Measurements from ENCODE around the gene LMTK2.
"Not testable (repeated sequence)": the region's sequence is repeated elsewhere in the genome, so short reads cannot be mapped to it uniquely, and the experiment has no call there.

Gene LMTK2

DNA sequence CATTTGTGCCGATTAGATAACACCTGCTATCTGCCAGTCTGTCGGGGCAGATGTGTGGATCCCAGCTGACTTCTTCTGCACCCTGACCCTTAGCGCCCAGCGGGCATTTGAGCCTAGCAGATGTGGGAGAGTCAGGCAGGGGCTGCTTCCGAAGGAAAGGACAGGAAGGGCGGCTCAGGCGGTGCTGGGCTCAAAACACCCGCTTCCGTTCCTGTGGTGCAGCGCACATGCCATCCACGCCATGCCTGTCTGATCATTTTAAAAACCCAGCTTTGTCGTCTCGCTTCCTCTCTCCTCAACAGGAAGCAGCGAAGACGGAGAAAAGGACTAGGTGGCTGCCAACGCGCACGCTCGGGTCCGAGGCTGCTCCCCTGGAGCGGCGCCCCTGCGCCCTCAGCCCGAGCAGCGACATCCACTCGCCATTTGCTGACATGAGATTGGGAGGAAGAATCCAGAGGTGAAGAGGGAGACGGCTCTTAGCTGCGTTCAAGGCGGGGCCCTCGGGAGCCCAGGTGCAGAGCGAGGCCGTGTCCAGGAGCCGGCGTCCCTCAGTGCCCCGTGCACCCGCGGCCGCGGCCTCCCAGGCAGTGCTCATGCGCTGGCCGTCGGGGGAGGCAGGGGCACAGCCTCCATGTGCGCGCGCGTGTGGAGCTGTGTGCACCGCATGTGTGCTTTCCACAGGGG lies 98.6 kb downstream of the LMTK2 start:
- no peak for DNase-seq

- no peak for DNase-seq
Observed at GRCh38 chr7:98206451-98207330, 100.0 kb downstream of the LMTK2 start.

DNA sequence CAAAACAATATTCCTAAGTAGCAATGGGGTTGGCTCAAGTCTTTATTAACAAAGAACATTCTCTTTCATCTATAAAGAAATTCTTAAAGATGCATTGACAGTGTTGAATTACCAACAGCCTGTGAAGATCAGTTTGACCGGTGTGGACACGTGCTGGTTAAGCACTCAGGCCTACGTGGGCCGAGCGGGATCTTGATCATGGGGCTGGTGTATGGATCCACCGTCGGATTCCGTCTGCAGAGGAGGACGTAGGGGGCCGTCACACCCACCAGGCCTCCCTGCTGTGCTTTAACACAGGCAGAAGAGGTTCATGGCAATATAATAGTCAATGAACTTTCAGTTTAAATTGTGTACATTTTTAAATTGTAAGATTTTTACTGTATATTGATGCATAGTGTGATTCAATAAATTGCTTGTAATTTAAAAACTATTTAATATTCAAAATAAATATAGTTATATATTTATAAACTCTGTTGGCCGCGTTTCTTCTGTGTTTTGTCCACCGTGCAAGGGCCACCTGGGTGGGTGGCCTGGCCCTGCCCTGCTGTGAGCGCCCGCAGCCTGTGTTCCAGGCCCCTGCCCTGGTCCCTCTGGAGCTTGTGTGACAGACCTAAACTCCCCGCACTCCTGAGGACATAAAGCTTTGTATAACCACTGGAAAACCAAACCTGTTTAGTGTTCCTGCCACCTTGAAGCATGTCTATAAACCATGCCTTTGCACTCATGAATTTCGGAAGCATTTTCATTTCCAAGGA lies 102.7 kb downstream of the LMTK2 start:
- no peak for DNase-seq

- no peak for DNase-seq
Observed at GRCh38 chr7:98210513-98211220, 104.0 kb downstream of the LMTK2 start.

- no peak for DNase-seq
Observed at GRCh38 chr7:98211221-98211675, 104.6 kb downstream of the LMTK2 start, which contains the start of gene BHLHA15. BHLHA15 (plus strand) TSS chr7:98211439; CDS start chr7:98212310, 871 bp downstream.

DNA sequence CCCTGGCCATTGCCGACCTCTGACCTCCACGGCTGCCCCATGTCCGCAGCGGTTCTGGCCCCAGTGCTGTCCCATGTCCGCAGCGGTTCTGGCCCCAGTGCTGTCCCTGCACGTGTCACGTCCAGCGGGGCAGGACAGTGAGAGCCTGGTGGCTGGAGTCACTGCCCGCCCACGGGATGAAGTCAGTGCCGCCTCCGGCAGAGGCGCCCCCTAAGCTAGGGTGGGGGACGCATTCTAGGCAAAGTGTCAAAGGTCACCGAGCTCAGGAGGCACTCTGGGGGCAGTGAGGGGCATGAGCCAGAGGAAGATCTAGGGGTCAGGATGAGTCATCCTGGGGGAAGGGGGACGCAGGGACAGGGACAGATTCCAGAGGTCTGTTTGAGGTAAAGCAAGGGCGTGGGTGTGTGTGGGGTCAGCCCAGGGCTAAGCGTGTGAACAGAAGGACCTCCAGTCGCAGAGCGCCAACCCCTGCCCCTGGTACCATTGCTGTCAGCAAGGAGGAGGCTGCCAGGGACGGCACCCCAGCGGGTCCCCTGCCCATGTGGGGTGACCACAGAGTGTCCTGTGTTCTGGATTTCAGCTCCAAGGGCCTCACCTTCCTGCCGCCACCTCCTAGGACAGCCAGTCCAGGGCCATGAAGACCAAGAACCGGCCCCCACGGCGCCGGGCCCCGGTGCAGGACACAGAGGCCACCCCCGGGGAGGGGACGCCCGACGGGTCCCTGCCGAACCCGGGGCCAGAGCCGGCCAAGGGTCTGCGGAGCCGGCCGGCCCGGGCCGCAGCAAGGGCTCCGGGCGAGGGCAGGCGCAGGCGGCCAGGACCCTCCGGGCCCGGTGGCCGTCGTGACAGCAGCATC lies 105.2 kb downstream of the LMTK2 start:
- DNase-seq = no peak

GRCh38 chr7:98212532-98213041 lies 105.9 kb downstream of the LMTK2 start:
- no peak for DNase-seq

DNA sequence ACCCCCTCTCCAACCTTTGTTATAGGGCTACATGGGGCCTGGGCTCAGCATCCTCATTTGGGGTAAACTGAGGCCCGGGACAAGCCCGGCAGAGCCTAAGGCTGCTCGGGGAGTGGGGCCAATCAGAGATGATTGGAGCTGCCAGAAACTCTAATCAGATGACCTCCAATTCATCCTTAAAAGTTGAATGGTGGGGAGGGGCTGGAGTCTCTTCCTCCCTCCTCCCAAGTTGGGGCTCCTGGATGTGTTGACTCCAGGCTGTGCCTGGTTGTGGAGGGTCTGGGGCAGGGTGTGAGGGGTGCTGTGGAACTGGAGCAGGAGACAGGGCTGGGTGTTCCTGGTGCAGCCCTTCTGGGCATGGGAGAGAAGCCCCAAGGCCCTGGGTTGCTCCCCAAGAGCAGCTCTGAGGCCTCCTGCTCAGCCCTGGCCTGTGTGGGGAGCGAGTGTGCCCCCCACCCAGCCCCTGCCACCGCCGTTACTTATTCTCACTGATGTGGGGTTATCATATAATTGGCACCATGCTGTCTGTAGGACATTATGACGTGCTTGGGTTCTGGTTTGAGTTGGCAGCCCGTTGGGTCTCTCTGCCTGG lies 106.7 kb downstream of the LMTK2 start:
- no peak for DNase-seq

DNA sequence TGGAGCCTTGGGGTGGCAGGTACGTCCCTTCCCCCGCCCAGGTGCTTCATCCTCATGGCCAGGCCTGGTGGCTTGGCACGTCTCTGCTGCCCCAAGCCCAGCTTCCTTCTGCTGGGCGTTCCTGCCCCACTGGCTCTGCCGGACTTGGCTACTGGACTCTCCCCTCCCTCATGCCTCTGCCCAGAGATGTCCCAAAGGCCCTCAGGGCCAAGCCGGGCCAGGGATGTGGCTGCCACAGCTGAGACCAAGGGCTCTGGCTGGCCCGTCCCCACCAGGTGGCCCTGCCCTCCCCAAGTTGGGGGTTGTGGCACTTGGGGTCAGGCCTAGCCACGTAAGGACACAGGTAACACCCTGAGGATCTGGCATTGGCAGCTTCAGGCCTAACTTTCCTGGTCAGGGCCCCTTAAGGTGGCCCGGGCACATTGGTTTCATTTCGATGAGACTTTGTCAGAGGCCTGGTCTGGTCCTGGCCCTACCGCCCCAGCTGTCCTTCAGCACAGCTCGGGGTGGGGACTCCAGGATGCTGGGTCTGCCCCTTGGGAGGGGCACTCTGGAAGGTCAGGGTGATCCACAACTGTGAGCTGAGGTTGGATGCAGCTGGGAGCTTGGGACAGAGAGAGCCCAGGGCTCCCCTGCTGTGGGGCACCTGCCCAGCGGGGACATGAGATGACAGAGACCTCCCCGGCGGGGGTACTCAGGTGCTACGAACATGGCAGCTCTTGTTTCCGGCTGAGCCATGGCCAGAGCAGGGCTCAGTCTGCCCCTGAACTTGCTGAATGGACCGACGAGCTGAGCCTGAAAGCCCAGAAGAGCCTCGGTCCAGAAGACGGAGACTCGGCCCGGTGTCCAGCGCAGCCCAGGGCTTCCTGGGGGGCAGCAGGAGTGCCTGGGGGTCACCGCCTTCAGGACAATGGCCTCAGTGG lies 107.5 kb downstream of the LMTK2 start:
- DNase-seq = no peak

- DNase-seq = no peak
Observed at GRCh38 chr7:98214811-98215321, 108.2 kb downstream of the LMTK2 start.

GRCh38 chr7:98215561-98216495 lies 109.2 kb downstream of the LMTK2 start:
- no peak for DNase-seq

- no peak for DNase-seq
Observed at GRCh38 chr7:98216941-98217622, 110.4 kb downstream of the LMTK2 start.

DNA sequence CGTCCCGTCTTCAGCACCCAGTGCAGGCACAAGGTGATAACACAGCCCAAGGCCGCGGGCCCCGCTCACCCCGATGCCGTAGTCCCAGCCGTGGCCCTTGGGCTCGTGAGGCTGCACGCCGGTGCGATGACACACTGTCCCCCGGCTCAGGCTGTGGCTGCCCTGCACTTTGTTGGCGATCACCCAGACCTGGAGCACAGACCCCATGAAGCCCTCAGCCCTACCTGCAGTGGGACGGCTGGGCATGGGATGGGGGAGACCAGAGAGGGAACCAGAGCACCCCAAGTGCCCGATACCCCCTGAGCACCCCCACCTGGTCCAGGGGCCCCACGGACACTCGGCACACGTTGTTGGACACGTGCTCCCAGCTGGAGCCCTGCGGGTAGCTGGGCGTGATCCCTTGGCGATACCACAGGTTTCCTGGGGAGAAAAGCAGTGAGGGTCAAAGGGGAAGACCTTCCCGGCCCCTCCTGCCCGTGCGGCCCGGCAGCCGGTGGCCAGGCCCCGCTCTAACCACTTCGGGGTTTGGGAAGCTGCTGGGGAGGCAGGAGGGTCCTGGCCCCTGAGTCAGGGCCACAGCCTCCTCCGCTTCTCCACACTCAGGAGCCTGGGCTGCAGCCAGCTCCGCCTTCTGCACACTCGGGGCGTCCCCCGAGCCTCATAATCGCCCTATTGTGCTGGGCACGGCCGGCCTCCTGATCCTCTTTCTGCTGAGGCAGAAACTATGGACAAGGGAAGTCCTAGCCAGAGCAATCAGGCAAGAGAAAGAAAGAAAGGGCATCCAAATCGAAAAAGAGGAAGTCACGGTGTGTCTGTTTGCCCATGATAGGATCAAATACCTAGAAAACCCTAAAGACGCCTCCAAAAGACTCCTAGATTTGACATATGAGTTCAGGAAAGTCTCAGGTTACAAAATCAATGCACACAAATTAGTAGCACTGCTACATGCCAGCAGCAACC lies 111.2 kb downstream of the LMTK2 start:
- DNase-seq = no peak

DNA sequence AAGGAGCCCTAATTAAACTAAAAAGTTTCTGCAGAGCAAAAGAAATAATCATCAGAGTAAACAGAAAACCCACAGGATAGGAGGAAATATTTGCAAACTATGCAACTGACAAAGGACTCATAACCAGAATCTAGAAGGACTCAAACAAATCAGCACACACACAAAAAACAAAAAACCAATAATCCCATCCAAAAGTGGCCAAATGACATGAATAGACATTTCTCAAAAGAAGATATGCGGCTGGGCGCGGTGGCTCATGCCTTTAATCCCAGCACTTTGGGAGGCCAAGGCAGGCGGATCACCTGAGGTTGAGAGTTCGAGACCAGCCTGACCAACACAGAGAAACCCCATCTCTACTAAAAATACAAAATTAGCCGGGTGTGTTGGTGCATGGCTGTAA lies 112.7 kb downstream of the LMTK2 start:
- DNase-seq = not testable (repeated sequence)

GRCh38 chr7:98221611-98222532 lies 115.2 kb downstream of the LMTK2 start:
- no peak for DNase-seq
